SK-N-SH (cell line): ENCODE measurements around the gene PLS3. TPM values are rescaled to one million over a fixed set of nuclear protein-coding genes. Genes with fewer than 3 reads are reported as not detected.

Experiments used
- CTCF ChIA-PET: fragments of 300-600, 350-600 bp; formaldehyde crosslinking; extraction: SDS; loops from one replicate; lab custom pipeline; 2021; lab: Yijun Ruan, JAX
- POLR2A ChIA-PET: fragments of 350-600 bp; sonication (Branson Sonifier 250); formaldehyde crosslinking; extraction: SDS; loops from one replicate; lab custom pipeline; 2020; ENCODE audit warnings: antibody characterized with exemption, inconsistent platforms; lab: Yijun Ruan, JAX
- DNase-seq: peaks from one replicate; pipeline ENCODE4 v3.0.0; 2012
- H2AFZ ChIP-seq: fragments of 200-600 bp; sonication (generic); 2 replicates; pipeline ENCODE4 v1.8.1; 2016; ENCODE audit warnings: antibody characterized with exemption, mild to moderate bottlenecking, low read depth
- H3F3A ChIP-seq: fragments of 200-600 bp; sonication (generic); replicated peaks from 2 replicates; pipeline ENCODE3; 2016; ENCODE audit warnings: antibody characterized with exemption, mild to moderate bottlenecking; ENCODE audit not compliant: insufficient read depth
- H3K27ac ChIP-seq, 2 experiments: fragments of 200-500 bp in 1 of 2; fragments of 200-600 bp in 1 of 2; sonication (Bioruptor generic) in 1 of 2; sonication (generic), shearing (Covaris generic) in 1 of 2; 2 replicates each; pipeline versions ENCODE4 v1.5.1 to v1.6.1; 2014 to 2016; ENCODE audit warnings: low read depth in 2 of 2, inconsistent platforms in 1 of 2, low read length in 1 of 2, mild to moderate bottlenecking in 1 of 2, mixed read lengths in 1 of 2
- H3K27me3 ChIP-seq: fragments of 200-600 bp; sonication (generic), shearing (Covaris generic); 2 replicates; pipeline ENCODE4 v1.6.1; 2016; ENCODE audit warnings: mixed run types; ENCODE audit not compliant: insufficient read depth
- H3K36me3 ChIP-seq, 2 experiments: fragments of 200-500 bp in 1 of 2; fragments of 200-600 bp in 1 of 2; sonication (Bioruptor generic) in 1 of 2; sonication (generic) in 1 of 2; replicated peaks in 1 of 2; 2 replicates each; pipeline versions ENCODE3 to v1.5.1; 2014 to 2016; ENCODE audit warnings: low read length in 1 of 2, mild to moderate bottlenecking in 1 of 2; ENCODE audit not compliant: insufficient read depth in 2 of 2, control insufficient read depth in 1 of 2
- H3K4me1 ChIP-seq, 2 experiments: fragments of 200-500 bp in 1 of 2; fragments of 200-600 bp in 1 of 2; sonication (Bioruptor generic) in 1 of 2; sonication (generic), shearing (Covaris generic) in 1 of 2; 2 replicates each; pipeline versions ENCODE4 v1.5.1 to v1.6.1; 2014 to 2016; ENCODE audit warnings: low read depth in 1 of 2, low read length in 1 of 2, mixed run types in 1 of 2; ENCODE audit not compliant: insufficient read depth in 2 of 2, control insufficient read depth in 1 of 2
- H3K4me2 ChIP-seq: fragments of 200-600 bp; sonication (generic), shearing (Covaris generic); 2 replicates; pipeline ENCODE4 v1.6.1; 2017; ENCODE audit warnings: mixed run types
- H3K4me3 ChIP-seq, 2 experiments: fragments of 200-500 bp in 1 of 2; fragments of 200-600 bp in 1 of 2; sonication (Bioruptor generic) in 1 of 2; sonication (generic), shearing (Covaris generic) in 1 of 2; 2 replicates each; pipeline versions ENCODE4 v1.5.1 to v1.8.1; 2014 to 2016; ENCODE audit warnings: low read depth in 2 of 2, inconsistent platforms in 1 of 2, low read length in 1 of 2, mild to moderate bottlenecking in 1 of 2, mixed read lengths in 1 of 2, moderate library complexity in 1 of 2
- H3K79me2 ChIP-seq: fragments of 200-600 bp; sonication (generic); 2 replicates; pipeline ENCODE4 v1.8.1; 2017; ENCODE audit warnings: mild to moderate bottlenecking; ENCODE audit not compliant: insufficient read depth
- H3K9ac ChIP-seq: fragments of 200-600 bp; sonication (generic); 2 replicates; pipeline ENCODE4 v1.6.1; 2017; ENCODE audit warnings: mixed run types
- H3K9me2 ChIP-seq: fragments of 200-600 bp; sonication (generic); 2 replicates; pipeline ENCODE4 v1.6.1; 2017; ENCODE audit warnings: mixed run types
- H3K9me3 ChIP-seq: fragments of 200-600 bp; sonication (generic); 2 replicates; pipeline ENCODE4 v1.6.1; 2017; ENCODE audit warnings: mixed run types, mild to moderate bottlenecking, moderate library complexity
- H4K20me1 ChIP-seq: fragments of 200-600 bp; sonication (generic); 2 replicates; pipeline ENCODE4 v1.6.1; 2017; ENCODE audit warnings: mild to moderate bottlenecking, mixed run types; ENCODE audit not compliant: insufficient read depth
- CTCF ChIP-seq: fragments of 200-600 bp; sonication (generic); IDR thresholded peaks from 2 replicates; pipeline ENCODE4 v1.6.1; 2017; ENCODE audit warnings: antibody characterized with exemption, mild to moderate bottlenecking, moderate library complexity
- ELF1 ChIP-seq: IDR thresholded peaks from 2 replicates; pipeline ENCODE4 v1.4.0; 2012
- FOSL2 ChIP-seq: IDR thresholded peaks from 2 replicates; pipeline ENCODE4 v1.4.0; 2012; ENCODE audit warnings: low read depth, mild to moderate bottlenecking, moderate library complexity, borderline replicate concordance
- FOXM1 ChIP-seq: IDR thresholded peaks from 2 replicates; pipeline ENCODE4 v1.4.0; 2012; ENCODE audit warnings: low read depth, mild to moderate bottlenecking
- MAX ChIP-seq: IDR thresholded peaks from 2 replicates; pipeline ENCODE4 v1.4.0; 2012; ENCODE audit warnings: low read depth
- MEF2A ChIP-seq: IDR thresholded peaks from 2 replicates; pipeline ENCODE4 v1.4.0; 2012; ENCODE audit warnings: low read depth, borderline replicate concordance
- NRF1 ChIP-seq: IDR thresholded peaks from 2 replicates; pipeline ENCODE4 v1.6.1; 2012; ENCODE audit warnings: low read depth, mild to moderate bottlenecking, low read length
- RAD21 ChIP-seq: IDR thresholded peaks from 2 replicates; pipeline ENCODE4 v1.6.1; 2012; ENCODE audit warnings: mild to moderate bottlenecking, low read length
- RCOR1 ChIP-seq: fragments of 150-350 bp; IDR thresholded peaks from 2 replicates; pipeline ENCODE4 v1.6.1; 2017; ENCODE audit warnings: antibody characterized with exemption, low read length
- RFX5 ChIP-seq: IDR thresholded peaks from 2 replicates; pipeline ENCODE4 v1.6.1; 2012; ENCODE audit warnings: mild to moderate bottlenecking, improper control_type of control experiment, low read length
- RXRA ChIP-seq: IDR thresholded peaks from 2 replicates; pipeline ENCODE4 v1.4.0; 2012; ENCODE audit warnings: low read depth, mild to moderate bottlenecking, borderline replicate concordance
- SMC3 ChIP-seq: IDR thresholded peaks from 2 replicates; pipeline ENCODE4 v1.6.1; 2012; ENCODE audit warnings: low read depth, low read length, improper control_type of control experiment
- USF1 ChIP-seq: IDR thresholded peaks from 2 replicates; pipeline ENCODE4 v1.4.0; 2012; ENCODE audit warnings: low read depth, borderline replicate concordance
- ZBTB33 ChIP-seq: IDR thresholded peaks from 2 replicates; pipeline ENCODE4 v1.4.0; 2012; ENCODE audit warnings: low read depth, borderline replicate concordance
- WGBS: methylation state at CpG from one replicate; pipeline ENCODE4 v1.1.6; 2017; ENCODE audit warnings: low lambda C conversion rate; 5-methylcytosine and 5-hydroxymethylcytosine counted together
- polyA plus RNA-seq, 3 experiments: library from polyadenylated mRNA; depleted of rRNA; stranded (reverse); fragments of >200 nt; gene quantifications; 2 replicates each; pipeline ENCODE4 v1.2.3, GENCODE V29; 2012

Gene PLS3
- polyA plus RNA-seq, 1 of the 3 experiments (the other 2 are of a cell fraction): 35.7 TPM

GRCh38 chrX:115588179-115588578 lies 27.2 kb downstream of the PLS3 start:
- no peak overlapping the region for H2AFZ ChIP-seq
- peaks cover 0 to 12% of the 10 kb centered on the region in 2 experiments; a peak in 1 of 4 replicates for H3K4me1 ChIP-seq
- no peaks in the 10 kb centered on the region for H3K9me2 ChIP-seq
- peaks cover 3% of the 10 kb centered on the region for H3F3A ChIP-seq
- peaks cover 68% of the 10 kb centered on the region for H3K79me2 ChIP-seq
- H3K27ac ChIP-seq: no peak overlapping the region
- H4K20me1 ChIP-seq: no peaks in the 10 kb centered on the region
- 49% methylated on average over 4 of the region's 4 CpGs for WGBS
- TF ChIP-seq RXRA (no peak), ELF1 (no peak), MEF2A (no peak), CTCF (no peak), USF1 (no peak)
- no peaks in the 10 kb centered on the region for H3K36me3 ChIP-seq
- no peak overlapping the region for H3K4me3 ChIP-seq
- no peak for DNase-seq
- H3K9me3 ChIP-seq: no peaks in the 10 kb centered on the region
- ChIA-PET POLR2A (no interaction called here), CTCF (interaction anchor here (1.2 kb wide), 1 partner anchor 102 kb away, joined by 3 read pairs; no protein-coding TSS in a partner anchor)
- H3K9ac ChIP-seq: no peak overlapping the region
- no peak overlapping the region for H3K4me2 ChIP-seq
- H3K27me3 ChIP-seq: no peaks in the 10 kb centered on the region; the same call in 1 of the 2 replicates

- no peak for DNase-seq
- H3K9ac ChIP-seq: no peak overlapping the region
These were observed 28.4 kb downstream of the PLS3 start for GRCh38 chrX:115589419-115589818.

More at GRCh38 chrX:115589419-115589818, 28.4 kb downstream of the PLS3 start:
- no peaks in the 10 kb centered on the region; the same call in 1 of the 2 replicates for H3K27me3 ChIP-seq
- H3F3A ChIP-seq: peaks cover under 1% of the 10 kb centered on the region
- no peak overlapping the region for H3K4me3 ChIP-seq
- no peaks in the 10 kb centered on the region for H3K36me3 ChIP-seq
- no peaks in the 10 kb centered on the region for H4K20me1 ChIP-seq
- no peak overlapping the region for H3K27ac ChIP-seq
- CTCF ChIA-PET: no interaction called here
- no peaks in the 10 kb centered on the region for H3K9me3 ChIP-seq
- H3K4me1 ChIP-seq: peaks cover 0 to 5% of the 10 kb centered on the region in 2 experiments; a peak in 1 of 4 replicates
- H3K4me2 ChIP-seq: no peak overlapping the region
- POLR2A ChIA-PET: no interaction called here
- H3K79me2 ChIP-seq: peaks cover 65% of the 10 kb centered on the region
- 48% methylated on average over 4 of the region's 4 CpGs for WGBS
- TF ChIP-seq RFX5 (no peak), NRF1 (no peak), MAX (no peak), SMC3 (no peak), CTCF (no peak), FOXM1 (no peak), FOSL2 (no peak), RAD21 (no peak), ZBTB33 (no peak), RCOR1 (no peak)
- TF ChIP-seq, all 33 proteins: peak for 0
- no peak overlapping the region for H2AFZ ChIP-seq
- H3K9me2 ChIP-seq: no peaks in the 10 kb centered on the region
